GM10248 (cell line): ENCODE data around the gene GLIPR1L1.

ENCODE experiments used
- CTCF ChIA-PET: fragments of 300-600 bp; sonication (Branson Sonifier 250); formaldehyde crosslinking; extraction: SDS; loops from one replicate; lab custom pipeline; 2021; ENCODE audit warnings: antibody characterized with exemption; lab: Yijun Ruan, JAX
- POLR2A ChIA-PET: fragments of 350-650 bp; sonication (Branson Sonifier 250); formaldehyde crosslinking; extraction: SDS; loops from one replicate; lab custom pipeline; 2020; ENCODE audit warnings: antibody characterized with exemption; lab: Yijun Ruan, JAX
- DNase-seq: peaks from one replicate; pipeline ENCODE4 v3.0.0; 2012; ENCODE audit errors: extremely low spot score
- CTCF ChIP-seq: IDR thresholded peaks from 2 replicates; pipeline ENCODE4 v1.5.1; 2012; ENCODE audit warnings: mild to moderate bottlenecking, low read depth; ENCODE audit errors: extremely low read depth, missing control alignments, control extremely low read depth

Gene GLIPR1L1

DNA sequence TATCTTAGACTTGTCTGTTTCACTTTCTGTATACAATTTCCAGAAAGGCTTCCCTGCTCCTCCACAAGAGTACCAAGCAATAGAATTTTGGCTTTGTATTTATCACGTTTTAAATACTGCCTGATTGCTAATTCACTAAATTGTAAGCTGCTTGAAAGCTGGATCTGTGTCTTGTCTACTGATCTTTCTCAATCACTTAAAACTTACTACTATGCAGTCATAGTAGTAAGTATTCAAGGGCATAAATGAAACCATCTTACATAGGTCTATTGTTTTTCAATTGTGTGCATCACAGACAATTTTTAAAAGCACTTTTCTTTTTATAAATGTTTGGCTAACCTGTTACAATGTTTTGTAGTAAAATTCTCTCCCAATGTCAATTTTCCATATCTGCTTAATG, 55.2 kb downstream of the GLIPR1L1 start:
- no peak for TF ChIP-seq CTCF
- ChIA-PET POLR2A (no interaction called here), CTCF (interaction anchor here (1.2 to 1.3 kb wide), 2 partner anchors 55 to 87 kb away, joined by 3 read pairs; partner anchors contain the start of gene GLIPR1L1)
- DNase-seq = no peak

GRCh38 chr12:75390156-75390898, 55.9 kb downstream of the GLIPR1L1 start:
- TF ChIP-seq CTCF = no peak
- POLR2A ChIA-PET = interaction anchor here (1.0 kb wide), 1 partner anchor 94 kb away, joined by 3 read pairs; no protein-coding TSS in a partner anchor
- CTCF ChIA-PET = interaction anchor here (1.0 to 2.2 kb wide), 16 partner anchors 10 to 630 kb away, joined by 3 to 23 read pairs (median 7); partner anchors contain the start of genes CAPS2, GLIPR1 and KRR1
- no peak for DNase-seq

GRCh38 chr12:75390899-75391538, 56.5 kb downstream of the GLIPR1L1 start, which contains the start of gene GLIPR1L2:
Gene GLIPR1L2, plus strand, starts transcription at chr12:75391089. Its CDS starts 28 bp downstream, at chr12:75391117.
- TF ChIP-seq CTCF = peak; percentile 85
- DNase-seq = peak; percentile 91
- CTCF ChIA-PET = interaction anchor here (0.6 to 2.2 kb wide), 45 partner anchors 8 to 687 kb away, joined by 3 to 23 read pairs (median 4); partner anchors contain the start of genes CAPS2, GLIPR1, GLIPR1L1 and KRR1
- POLR2A ChIA-PET = interaction anchor here (0.6 to 1.0 kb wide), 2 partner anchors 90 to 93 kb away, joined by 3 to 5 read pairs; partner anchors contain the start of gene GLIPR1

DNA sequence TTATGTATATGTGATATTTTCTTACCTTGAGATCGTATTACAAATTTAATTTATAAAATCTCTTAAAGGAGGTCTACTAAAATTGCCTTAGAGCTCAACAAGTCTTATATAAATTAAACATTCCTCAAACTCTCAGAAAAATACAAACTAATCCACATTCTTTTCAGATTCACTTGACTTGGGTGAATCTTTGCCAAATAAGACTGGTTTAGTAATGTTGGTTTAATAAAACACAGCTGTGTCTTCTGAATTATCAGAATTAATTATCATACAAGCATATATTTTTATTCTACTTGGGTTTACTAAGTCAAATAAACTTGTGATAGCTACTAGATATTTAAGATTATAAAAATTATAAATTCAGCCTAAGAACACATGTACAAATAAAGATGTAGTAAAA, 69.8 kb downstream of the GLIPR1L1 start:
- no peak for DNase-seq
- ChIA-PET CTCF (no interaction called here), POLR2A (no interaction called here)
- TF ChIP-seq CTCF = no peak

DNA sequence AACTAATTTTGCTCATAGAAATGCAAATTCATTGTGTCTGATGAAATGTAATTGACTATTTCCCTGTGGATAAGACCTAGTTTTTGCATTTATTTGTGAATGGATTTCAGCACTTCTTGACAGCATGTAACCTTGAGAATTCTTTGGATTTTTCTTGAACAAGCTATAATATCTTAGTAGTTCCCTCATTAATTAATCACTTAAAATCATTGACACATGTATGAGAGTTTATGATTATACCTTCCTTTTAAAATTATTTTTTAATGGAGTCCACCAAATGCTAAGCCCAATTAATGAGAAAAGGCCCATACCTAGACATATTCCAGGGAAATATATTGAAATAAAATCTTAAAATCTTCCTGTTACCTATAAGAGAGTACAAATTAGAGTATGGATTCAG, 73.2 kb downstream of the GLIPR1L1 start:
- DNase-seq = no peak
- ChIA-PET POLR2A (interaction anchor here (0.6 kb wide), 1 partner anchor 1427 kb away, joined by 5 read pairs; no protein-coding TSS in a partner anchor), CTCF (interaction anchor here (0.9 to 2.5 kb wide), 5 partner anchors 9 to 97 kb away, joined by 3 to 10 read pairs (median 4); partner anchors contain the start of genes GLIPR1L1 and GLIPR1L2)
- no peak for TF ChIP-seq CTCF

DNA sequence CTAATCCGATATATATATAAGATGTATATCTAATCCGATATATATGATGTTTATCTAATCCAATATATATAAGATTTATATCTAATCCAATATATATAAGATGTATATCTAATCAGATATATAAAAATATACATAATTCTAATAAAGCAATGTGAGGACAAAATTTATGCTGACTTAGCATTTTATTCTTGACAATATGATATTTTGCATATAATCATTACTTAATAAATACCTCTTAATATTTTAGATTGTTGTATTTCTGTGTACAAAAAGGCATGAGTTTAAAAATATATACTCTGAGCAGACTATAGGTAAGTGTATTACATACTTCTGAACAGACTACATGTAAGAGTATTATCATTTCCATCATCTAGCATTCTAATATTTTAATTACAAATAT, 75.4 kb downstream of the GLIPR1L1 start:
- no peak for TF ChIP-seq CTCF
- POLR2A ChIA-PET = no interaction called here
- DNase-seq = no peak
- CTCF ChIA-PET = interaction anchor here (1.0 kb wide), 1 partner anchor 19 kb away, joined by 3 read pairs; the partner anchor contains the start of gene GLIPR1L2
